ENCODE measurements around the gene AIFM3. TPM values are rescaled to one million over a fixed set of nuclear protein-coding genes. Genes with fewer than 3 reads are reported as not detected.
"Not testable (repeated sequence)": the region's sequence is repeated elsewhere in the genome, so short reads cannot be mapped to it uniquely, and the experiment has no call there.

Gene AIFM3
- total RNA-seq, 1 donor from 2014 or later = 1.8 TPM

- no peaks in the 10 kb centered on the region for H3K36me3 Mint-ChIP-seq (ENCODE audit: insufficient read depth)
- TF ChIP-seq CTCF (IDR thresholded peaks at IDR 0.05; ENCODE audit: unreplicated experiment) = no peak
- no peak for DNase-seq (ENCODE audit: low spot score, unreplicated experiment)
- H3K4me3 Mint-ChIP-seq (ENCODE audit: low read depth) = peak overlapping the region; percentile 24
- H3K27me3 Mint-ChIP-seq = peaks cover 29% of the 10 kb centered on the region
- H3K27ac Mint-ChIP-seq = no peak overlapping the region
- H3K4me1 Mint-ChIP-seq (ENCODE audit: low read depth) = peaks cover 8% of the 10 kb centered on the region
- H3K9me3 Mint-ChIP-seq (ENCODE audit: low read depth) = no peaks in the 10 kb centered on the region
These were observed 883 bp upstream of the AIFM3 start for GRCh38 chr22:20965888-20966855.

- Mint-ChIP-seq H3K9me3 (ENCODE audit: low read depth) (no peaks in the 10 kb centered on the region), H3K4me3 (ENCODE audit: low read depth) (no peak overlapping the region), H3K27ac (no peak overlapping the region), H3K4me1 (ENCODE audit: low read depth) (peaks cover 8% of the 10 kb centered on the region), H3K36me3 (ENCODE audit: insufficient read depth) (no peaks in the 10 kb centered on the region), H3K27me3 (peaks cover 29% of the 10 kb centered on the region)
- TF ChIP-seq CTCF (IDR thresholded peaks at IDR 0.05; ENCODE audit: unreplicated experiment) = no peak
- DNase-seq (ENCODE audit: low spot score, unreplicated experiment) = no peak
These were observed 699 bp downstream of the AIFM3 start for GRCh38 chr22:20967697-20968211.

GRCh38 chr22:20968281-20968977 is 1.4 kb downstream of the AIFM3 start:
- DNase-seq (ENCODE audit: low spot score, unreplicated experiment) = no peak
- no peak overlapping the region for H3K4me3 Mint-ChIP-seq (ENCODE audit: low read depth)
- peaks cover 7% of the 10 kb centered on the region for H3K4me1 Mint-ChIP-seq (ENCODE audit: low read depth)
- no peaks in the 10 kb centered on the region for H3K9me3 Mint-ChIP-seq (ENCODE audit: low read depth)
- no peaks in the 10 kb centered on the region for H3K36me3 Mint-ChIP-seq (ENCODE audit: insufficient read depth)
- no peak overlapping the region for H3K27ac Mint-ChIP-seq
- H3K27me3 Mint-ChIP-seq = peaks cover 22% of the 10 kb centered on the region
- no peak for TF ChIP-seq CTCF (IDR thresholded peaks at IDR 0.05; ENCODE audit: unreplicated experiment)

- no peaks in the 10 kb centered on the region for H3K9me3 Mint-ChIP-seq (ENCODE audit: low read depth)
These were observed 4.0 kb downstream of the AIFM3 start for GRCh38 chr22:20970939-20971657.

GRCh38 chr22:20972014-20972694 is 5.1 kb downstream of the AIFM3 start:
- H3K9me3 Mint-ChIP-seq (ENCODE audit: low read depth); H3K4me3 Mint-ChIP-seq (ENCODE audit: low read depth): not testable (repeated sequence)
- H3K27me3 Mint-ChIP-seq = peaks cover 15% of the 10 kb centered on the region

More at GRCh38 chr22:20970939-20971657, 4.0 kb downstream of the AIFM3 start:
- H3K4me3 Mint-ChIP-seq (ENCODE audit: low read depth) = no peak overlapping the region
- H3K36me3 Mint-ChIP-seq (ENCODE audit: insufficient read depth) = no peaks in the 10 kb centered on the region
- no peaks in the 10 kb centered on the region for H3K4me1 Mint-ChIP-seq (ENCODE audit: low read depth)
- no peak overlapping the region for H3K27ac Mint-ChIP-seq
- no peak for TF ChIP-seq CTCF (IDR thresholded peaks at IDR 0.05; ENCODE audit: unreplicated experiment)
- peaks cover 13% of the 10 kb centered on the region for H3K27me3 Mint-ChIP-seq
- DNase-seq (ENCODE audit: low spot score, unreplicated experiment) = no peak

More at GRCh38 chr22:20972014-20972694, 5.1 kb downstream of the AIFM3 start:
- not testable (repeated sequence) for H3K36me3 Mint-ChIP-seq (ENCODE audit: insufficient read depth); H3K27ac Mint-ChIP-seq; H3K4me1 Mint-ChIP-seq (ENCODE audit: low read depth); DNase-seq (ENCODE audit: low spot score, unreplicated experiment)
